ENCODE data around the gene NLN.

GRCh38 chr5:65856520-65856919 is 134.5 kb downstream of the NLN start:
- TF ChIP-seq CTCF (IDR thresholded peaks at IDR 0.05; ENCODE audit: insufficient read depth, low read length): no peak
- no peak for TF ChIP-seq POLR2AphosphoS5 (IDR thresholded peaks at IDR 0.05; ENCODE audit: low read depth)
- TF ChIP-seq, protein P1, sequence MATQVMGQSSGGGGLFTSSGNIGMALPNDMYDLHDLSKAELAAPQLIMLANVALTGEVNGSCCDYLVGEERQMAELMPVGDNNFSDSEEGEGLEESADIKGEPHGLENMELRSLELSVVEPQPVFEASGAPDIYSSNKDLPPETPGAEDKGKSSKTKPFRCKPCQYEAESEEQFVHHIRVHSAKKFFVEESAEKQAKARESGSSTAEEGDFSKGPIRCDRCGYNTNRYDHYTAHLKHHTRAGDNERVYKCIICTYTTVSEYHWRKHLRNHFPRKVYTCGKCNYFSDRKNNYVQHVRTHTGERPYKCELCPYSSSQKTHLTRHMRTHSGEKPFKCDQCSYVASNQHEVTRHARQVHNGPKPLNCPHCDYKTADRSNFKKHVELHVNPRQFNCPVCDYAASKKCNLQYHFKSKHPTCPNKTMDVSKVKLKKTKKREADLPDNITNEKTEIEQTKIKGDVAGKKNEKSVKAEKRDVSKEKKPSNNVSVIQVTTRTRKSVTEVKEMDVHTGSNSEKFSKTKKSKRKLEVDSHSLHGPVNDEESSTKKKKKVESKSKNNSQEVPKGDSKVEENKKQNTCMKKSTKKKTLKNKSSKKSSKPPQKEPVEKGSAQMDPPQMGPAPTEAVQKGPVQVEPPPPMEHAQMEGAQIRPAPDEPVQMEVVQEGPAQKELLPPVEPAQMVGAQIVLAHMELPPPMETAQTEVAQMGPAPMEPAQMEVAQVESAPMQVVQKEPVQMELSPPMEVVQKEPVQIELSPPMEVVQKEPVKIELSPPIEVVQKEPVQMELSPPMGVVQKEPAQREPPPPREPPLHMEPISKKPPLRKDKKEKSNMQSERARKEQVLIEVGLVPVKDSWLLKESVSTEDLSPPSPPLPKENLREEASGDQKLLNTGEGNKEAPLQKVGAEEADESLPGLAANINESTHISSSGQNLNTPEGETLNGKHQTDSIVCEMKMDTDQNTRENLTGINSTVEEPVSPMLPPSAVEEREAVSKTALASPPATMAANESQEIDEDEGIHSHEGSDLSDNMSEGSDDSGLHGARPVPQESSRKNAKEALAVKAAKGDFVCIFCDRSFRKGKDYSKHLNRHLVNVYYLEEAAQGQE (IDR thresholded peaks at IDR 0.05; ENCODE audit: insufficient replicate concordance, low read depth): no peak
- TF ChIP-seq SPI1 (IDR thresholded peaks at IDR 0.05; ENCODE audit: borderline replicate concordance, low read depth): no peak

Measured in HL-60 (cell line).